ENCODE data around the gene LONRF3. TPM values are rescaled to one million over a fixed set of nuclear protein-coding genes. Genes with fewer than 3 reads are reported as not detected.

Gene LONRF3
- total and polyA plus RNA-seq, 2 of the 8 experiments (the other 6 are each of a cell fraction or from before 2014, with no cell fraction given), result 0.11 TPM; not detected in 1

DNA sequence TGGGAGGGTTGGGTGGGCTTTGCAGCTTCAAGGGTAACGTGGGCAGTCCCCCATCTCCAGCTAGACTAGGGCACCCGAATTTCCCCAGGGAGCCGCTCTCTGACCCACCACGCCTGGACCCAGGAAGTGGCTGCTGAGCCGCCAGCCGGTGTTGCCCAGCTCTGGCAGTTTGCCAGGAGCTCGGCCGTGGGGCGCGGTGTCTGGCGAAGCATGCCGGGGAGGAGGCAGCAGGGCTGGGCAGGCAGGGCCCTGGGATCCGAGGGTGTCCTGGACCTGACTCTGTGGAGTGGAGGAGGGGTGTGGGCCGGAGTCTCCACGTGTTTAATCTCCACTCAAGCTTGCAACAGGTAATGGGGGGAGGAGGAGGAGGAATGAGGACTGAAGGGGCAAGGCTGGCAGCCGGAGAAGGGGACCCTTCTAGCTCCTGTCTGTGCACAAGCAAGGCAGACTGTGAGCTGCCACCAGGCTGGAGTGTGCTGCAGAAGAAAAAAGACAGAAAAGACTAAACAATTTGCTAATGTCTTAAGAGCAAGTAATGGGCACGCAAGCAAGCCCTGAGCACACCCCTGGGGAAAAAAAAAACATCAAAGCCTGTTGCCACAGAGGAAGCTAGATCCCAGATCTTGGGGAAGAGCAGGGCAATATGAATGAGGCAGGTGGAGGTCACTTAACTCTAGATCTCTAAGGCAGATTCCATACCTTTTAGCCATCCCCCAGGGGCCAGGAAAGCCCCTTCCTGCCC lies 2.4 kb downstream of the LONRF3 start:
- Histone ChIP-seq H3K9me3 (ENCODE audit: insufficient read depth in 2 of 2, low read depth in 1 of 2, low read length in 1 of 2) (no peaks in the 10 kb centered on the region), H3K4ac (replicated peaks; ENCODE audit: insufficient read length, low read depth, low read length) (no peak overlapping the region), H2BK20ac (ENCODE audit: low read length) (no peak overlapping the region), H3K23ac (ENCODE audit: insufficient read length) (no peak overlapping the region), H3K4me2 (ENCODE audit: insufficient read depth in 1 of 2, low read depth in 2 of 2, low read length in 2 of 2) (peak overlapping the region; percentile 59 to 63), H4K5ac (ENCODE audit: insufficient read length, low read depth, low read length) (no peak overlapping the region), H2BK12ac (ENCODE audit: low read depth, low read length) (no peak overlapping the region), H3K4me3 (ENCODE audit: extremely low read depth in 1 of 4, insufficient read depth in 2 of 4, low read depth in 3 of 4, low read length in 4 of 4) (0 out of 8 replicates have a peak overlapping the region, but pooled peaks of 1 of the 4 experiments have one; percentile 7), H3K9ac (replicated peaks in 1 of 4; ENCODE audit: extremely low read depth in 1 of 4, low read depth in 3 of 4, low read length in 3 of 4) (no peak overlapping the region), H3K4me1 (replicated peaks in 1 of 4; ENCODE audit: control insufficient read depth in 3 of 4, insufficient read depth in 4 of 4, low read length in 3 of 4) (peaks cover 0 to 16% (median 5%) of the 10 kb centered on the region in 4 experiments; a peak in 6 of 7 replicates), H3K27me3 (replicated peaks in 1 of 4; ENCODE audit: control insufficient read depth in 3 of 4, extremely low read depth in 1 of 4, insufficient read depth in 3 of 4, low read length in 3 of 4) (peaks cover 62 to 84% (median 75%) of the 10 kb centered on the region in 4 experiments), H4K20me1 (replicated peaks in 1 of 2; ENCODE audit: control insufficient read depth in 1 of 2, insufficient read depth in 2 of 2, low read length in 2 of 2) (peaks cover 2 to 6% of the 10 kb centered on the region in 2 experiments), H4K8ac (ENCODE audit: extremely low read depth, insufficient read depth, low read length) (no peak overlapping the region), H3K36me3 (ENCODE audit: control insufficient read depth in 2 of 4, insufficient read depth in 4 of 4, low read length in 3 of 4) (peaks cover 0 to 7% (median 0%) of the 10 kb centered on the region in 4 experiments; a peak in 1 of 8 replicates), H2BK15ac (ENCODE audit: low read length) (no peak overlapping the region), H4K91ac (replicated peaks; ENCODE audit: insufficient read length, low read length) (no peak overlapping the region), H3K56ac (replicated peaks; ENCODE audit: insufficient read length, low read depth, low read length) (no peak overlapping the region), H2BK5ac (ENCODE audit: low read depth, low read length) (no peak overlapping the region), H2AK5ac (ENCODE audit: low read depth, low read length) (no peak overlapping the region), H3K18ac (ENCODE audit: extremely low read depth, low read length) (no peak overlapping the region), H3K14ac (ENCODE audit: insufficient read length) (no peak overlapping the region), H2AFZ (ENCODE audit: low read length) (no peak overlapping the region), H3K27ac (ENCODE audit: low read depth, low read length) (no peak overlapping the region), H3K79me2 (ENCODE audit: control insufficient read depth in 1 of 2, insufficient read depth in 2 of 2, low read length in 2 of 2) (no peaks in the 10 kb centered on the region), H3K23me2 (ENCODE audit: low read depth, low read length) (no peaks in the 10 kb centered on the region; the same call in 1 of the 2 replicates), H3K79me1 (ENCODE audit: low read depth, low read length) (no peaks in the 10 kb centered on the region), H2BK120ac (replicated peaks; ENCODE audit: low read depth, low read length) (no peak overlapping the region)
- no peak for DNase-seq (ENCODE audit: low read depth in 1 of 2, low spot score in 2 of 2)
- FAIRE-seq, result no peak
- ChIA-PET CTCF (ENCODE audit: partially characterized antibody) (interaction anchor here (1.0 to 2.3 kb wide), 3 partner anchors 32 to 144 kb away, joined by 4 to 8 read pairs (median 4); no protein-coding TSS in a partner anchor), POLR2A (ENCODE audit: partially characterized antibody) (no interaction called here)
- 20% methylated on average over 7 of the region's 17 CpGs; no CpG with 5 or more reads in 1 of the 2 experiments for WGBS, 2 experiments (ENCODE audit: extremely low coverage in 1 of 2, insufficient coverage in 1 of 2, insufficient read length in 1 of 2, insufficient replicate concordance in 2 of 2, low coverage in 1 of 2, low lambda C conversion rate in 2 of 2, missing lambda C conversion rate in 1 of 2)
- TF ChIP-seq RFX5 (IDR thresholded peaks at IDR 0.05; ENCODE audit: borderline replicate concordance, low read depth, low read length) (no peak), EZH2 (IDR thresholded peaks at IDR 0.05; ENCODE audit: low read depth, low read length, severe bottlenecking) (no peak), JUN (IDR thresholded peaks at IDR 0.05; ENCODE audit: low read depth, low read length) (no peak), KDM1A (IDR thresholded peaks at IDR 0.05; ENCODE audit: borderline replicate concordance, low read length) (no peak), CHD1 (IDR thresholded peaks at IDR 0.05; ENCODE audit: low read depth, low read length) (no peak), SRF (IDR thresholded peaks at IDR 0.05; ENCODE audit: low read depth, low read length) (no peak), POLR2AphosphoS5 (IDR thresholded peaks at IDR 0.05; ENCODE audit: low read depth, low read length) (no peak), SIX5 (IDR thresholded peaks at IDR 0.05; ENCODE audit: low read depth, low read length) (no peak)
- TF ChIP-seq, protein P1, sequence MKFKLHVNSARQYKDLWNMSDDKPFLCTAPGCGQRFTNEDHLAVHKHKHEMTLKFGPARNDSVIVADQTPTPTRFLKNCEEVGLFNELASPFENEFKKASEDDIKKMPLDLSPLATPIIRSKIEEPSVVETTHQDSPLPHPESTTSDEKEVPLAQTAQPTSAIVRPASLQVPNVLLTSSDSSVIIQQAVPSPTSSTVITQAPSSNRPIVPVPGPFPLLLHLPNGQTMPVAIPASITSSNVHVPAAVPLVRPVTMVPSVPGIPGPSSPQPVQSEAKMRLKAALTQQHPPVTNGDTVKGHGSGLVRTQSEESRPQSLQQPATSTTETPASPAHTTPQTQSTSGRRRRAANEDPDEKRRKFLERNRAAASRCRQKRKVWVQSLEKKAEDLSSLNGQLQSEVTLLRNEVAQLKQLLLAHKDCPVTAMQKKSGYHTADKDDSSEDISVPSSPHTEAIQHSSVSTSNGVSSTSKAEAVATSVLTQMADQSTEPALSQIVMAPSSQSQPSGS (IDR thresholded peaks at IDR 0.05; ENCODE audit: low read length), result no peak
